K562 (cell line): ENCODE measurements around the gene TXLNA. TPM values are rescaled to one million over a fixed set of nuclear protein-coding genes. Genes with fewer than 3 reads are reported as not detected.

Experiments used
- ELF2 ChIP-seq: fragments of 250-450 bp; sonication (Bioruptor Pico); IDR thresholded peaks from 2 replicates; pipeline ENCODE4 v1.5.0; 2021; ENCODE audit warnings: mild to moderate bottlenecking
- HINFP ChIP-seq: fragments of 450-650 bp; conservative IDR thresholded peaks from 2 replicates; pipeline ENCODE4 v1.6.1; 2016; ENCODE audit warnings: missing genetic modification characterization, low read depth, mild to moderate bottlenecking, control low read depth, missing compliant biosample characterization
- HMGXB4 ChIP-seq: sonication (generic); formaldehyde crosslinking; IDR thresholded peaks from 2 replicates; pipeline ENCODE4 v1.8.1; 2023; ENCODE audit warnings: mild to moderate bottlenecking, missing genetic modification reagents
- MTA2 ChIP-seq: fragments of 450-650 bp; IDR thresholded peaks from 2 replicates; pipeline ENCODE4 v1.6.1; 2016; ENCODE audit warnings: low read depth
- NFRKB ChIP-seq: fragments of 450-650 bp; IDR thresholded peaks from 2 replicates; pipeline ENCODE4 v1.6.1; 2016; ENCODE audit warnings: low read depth
- NR1H2 ChIP-seq: sonication (generic); formaldehyde crosslinking; IDR thresholded peaks from 2 replicates; pipeline ENCODE4 v1.4.0; 2020; ENCODE audit warnings: mild to moderate bottlenecking, missing genetic modification reagents
- POLR2A ChIP-seq: fragments of 450-650 bp; conservative IDR thresholded peaks from 2 replicates; pipeline ENCODE4 v1.6.1; 2016
- RFX1 ChIP-seq: fragments of 450-650 bp; IDR thresholded peaks from 2 replicates; pipeline ENCODE4 v1.6.1; 2016; ENCODE audit warnings: mild to moderate bottlenecking, moderate library complexity
- SIRT6 ChIP-seq: IDR thresholded peaks from one replicate; pipeline ENCODE4 v1.6.1; 2012; ENCODE audit warnings: low read depth, mild to moderate bottlenecking, control low read depth, inconsistent platforms, low read length, moderate library complexity
- SUPT5H ChIP-seq: fragments of 450-650 bp; IDR thresholded peaks from 2 replicates; pipeline ENCODE4 v1.6.1; 2016
- TEAD1 ChIP-seq, 2 experiments: fragments of 450-650 bp in 1 of 2; sonication (generic) in 1 of 2; formaldehyde crosslinking; IDR thresholded peaks; 2 replicates each; pipeline versions ENCODE4 v1.4.0 to v1.8.0; 2020 to 2022; ENCODE audit warnings: mild to moderate bottlenecking in 2 of 2, missing genetic modification reagents in 1 of 2
- ZC3H8 ChIP-seq: fragments of 450-650 bp; IDR thresholded peaks from 2 replicates; pipeline ENCODE4 v1.6.1; 2017
- polyA plus RNA-seq, 8 experiments: library from polyadenylated mRNA; depleted of rRNA in 4 of 8; stranded (reverse) in 5 of 8; unstranded in 3 of 8; fragments of >200 nt; fragmentation: Nextera tagmentation in 2 of 8; fragmentation: Illumina TruSeq in 1 of 8; extraction: Ambion mirVana in 2 of 8; extraction: Trizol in 1 of 8; gene quantifications; 2 replicates each; pipeline versions ENCODE4 v1.2.1 to v1.2.3, GENCODE V29; 2011 to 2014; ENCODE audit warnings: inconsistent platforms in 1 of 8, missing spikeins in 1 of 8
- total RNA-seq, 7 experiments: library from RNA; depleted of rRNA in 6 of 7; stranded (reverse); fragments of >200 nt in 6 of 7; fragmentation: Illumina TruSeq in 2 of 7; extraction: Trizol in 2 of 7; gene quantifications; 2 replicates each; pipeline versions ENCODE4 v1.2.1 to v1.2.3, GENCODE V29; 2011 to 2021; ENCODE audit warnings: low replicate concordance in 1 of 7

The TXLNA gene
- total and polyA plus RNA-seq, 9 of the 15 experiments (the other 6 are each of a cell fraction or from before 2014, with no cell fraction given) = 9.2 to 54.5 (median 39.3) TPM

- no peak for TF ChIP-seq ELF2 (CRISPR knock-in tag)
- no peak for TF ChIP-seq SIRT6
- no peak for TF ChIP-seq HMGXB4 (CRISPR knock-in tag)
- no peak for TF ChIP-seq MTA2
- no peak for TF ChIP-seq TEAD1 (CRISPR knock-in tag; IDR thresholded peaks at IDR 0.05)
- no peak for TF ChIP-seq NR1H2
- no peak for TF ChIP-seq RFX1
- no peak for TF ChIP-seq HINFP (tag)
- TF ChIP-seq ZC3H8 = no peak
- TF ChIP-seq SUPT5H = 0 out of 2 replicates have a peak, but pooled peaks have one; percentile 2
- TF ChIP-seq POLR2A = no peak
- 0 out of 2 replicates have a peak, but pooled peaks have one; percentile 43 for TF ChIP-seq NFRKB
Observed at GRCh38 chr1:32186491-32186890, 7.0 kb downstream of the TXLNA start (continued).
